ENCODE results near the gene FBXO31.

DNA sequence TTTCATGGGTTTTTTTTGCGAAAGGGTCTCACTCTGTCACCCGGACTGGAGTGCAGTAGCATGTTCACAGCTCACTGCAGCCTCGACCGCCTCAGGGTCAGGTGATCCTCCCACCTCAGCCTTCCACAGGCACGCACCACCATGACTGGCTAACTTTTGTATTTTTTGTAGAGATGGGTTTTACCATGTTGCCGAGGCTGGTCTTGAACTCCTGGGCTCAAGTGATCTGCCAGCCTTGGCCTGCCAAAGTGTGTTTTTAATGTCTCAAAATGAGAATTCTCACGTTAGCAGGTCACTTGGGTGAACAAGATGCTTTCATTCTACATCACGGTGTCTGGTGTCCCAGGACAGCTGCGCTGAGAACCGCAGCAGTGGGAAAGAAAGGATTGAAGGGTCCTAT lies 3.2 kb downstream of the FBXO31 start:
- TF ChIP-seq SUZ12 (IDR thresholded peaks at IDR 0.05; ENCODE audit: extremely low read depth, insufficient read depth, insufficient read length) (no peak), YY1 (IDR thresholded peaks at IDR 0.05; ENCODE audit: insufficient read depth, insufficient read length) (no peak), ZNF274 (IDR thresholded peaks at IDR 0.05; ENCODE audit: low read depth, low read length) (no peak)
